CD14-positive monocyte (primary cell): ENCODE data around the gene DPH7. TPM values are rescaled to one million over a fixed set of nuclear protein-coding genes. Genes with fewer than 3 reads are reported as not detected.

Experiments used
- DNase-seq, 3 donors: peaks; one replicate each; pipeline ENCODE4 v3.0.0-alpha.2; 2011 to 2022
- H2AFZ ChIP-seq: 2 replicates; pipeline ENCODE4 v1.6.0; 2012; ENCODE audit warnings: mild to moderate bottlenecking, low read depth, low read length, inconsistent platforms; ENCODE audit not compliant: insufficient read depth, poor library complexity, severe bottlenecking
- H3K27ac ChIP-seq, 2 donors: 1 replicate in 1 of 2; 2 replicates in 1 of 2; pipeline ENCODE4 v1.5.1; 2012 to 2013; ENCODE audit warnings: low read length in 2 of 2, control low read depth in 1 of 2, inconsistent platforms in 1 of 2, low read depth in 1 of 2, mild to moderate bottlenecking in 1 of 2
- H3K27me3 ChIP-seq, 2 donors: one replicate each; pipeline versions ENCODE4 v1.6.0 to v1.6.1; 2011 to 2013; ENCODE audit warnings: low read length in 2 of 2; ENCODE audit not compliant: control insufficient read depth in 2 of 2, insufficient read depth in 2 of 2
- H3K36me3 ChIP-seq, 2 donors: replicated peaks in 1 of 2; 1 replicate in 1 of 2; 2 replicates in 1 of 2; pipeline versions ENCODE4 v1.5.1 to v1.6.1; 2012 to 2013; ENCODE audit warnings: low read length in 2 of 2, control low read depth in 1 of 2, inconsistent platforms in 1 of 2, mild to moderate bottlenecking in 1 of 2; ENCODE audit not compliant: insufficient read depth in 2 of 2, control insufficient read depth in 1 of 2
- H3K4me1 ChIP-seq, 2 donors: 1 replicate in 1 of 2; 2 replicates in 1 of 2; pipeline versions ENCODE4 v1.5.1 to v1.6.1; 2012 to 2013; ENCODE audit warnings: low read length in 2 of 2, control low read depth in 1 of 2, inconsistent platforms in 1 of 2, mild to moderate bottlenecking in 1 of 2, moderate library complexity in 1 of 2; ENCODE audit not compliant: insufficient read depth in 2 of 2, control insufficient read depth in 1 of 2
- H3K4me2 ChIP-seq: replicated peaks from 2 replicates; pipeline ENCODE3; 2012; ENCODE audit warnings: low read length, moderate library complexity, mild to moderate bottlenecking; ENCODE audit not compliant: poor library complexity, severe bottlenecking; ENCODE audit errors: extremely low read depth
- H3K4me3 ChIP-seq, 3 experiments: fragments of 200-600 bp in 1 of 3; sonication (generic) in 1 of 3; replicated peaks in 1 of 3; 1 replicate in 2 of 3; 2 replicates in 1 of 3; pipeline ENCODE4 v1.5.1; 2011 to 2013; ENCODE audit warnings: low read length in 3 of 3, mild to moderate bottlenecking in 3 of 3, control low read depth in 2 of 3, low read depth in 2 of 3, inconsistent platforms in 1 of 3, moderate library complexity in 1 of 3
- H3K79me2 ChIP-seq: 2 replicates; pipeline ENCODE4 v1.6.0; 2012; ENCODE audit warnings: mild to moderate bottlenecking, control low read depth, inconsistent platforms, low read length, moderate library complexity; ENCODE audit not compliant: insufficient read depth
- H3K9ac ChIP-seq: 2 replicates; pipeline ENCODE4 v1.6.0; 2017; ENCODE audit warnings: low read length, mild to moderate bottlenecking; ENCODE audit not compliant: insufficient read depth, poor library complexity, severe bottlenecking
- H3K9me3 ChIP-seq, 2 donors: replicated peaks in 1 of 2; 1 replicate in 1 of 2; 2 replicates in 1 of 2; pipeline versions ENCODE4 v1.5.1 to v1.6.1; 2012 to 2013; ENCODE audit warnings: low read length in 2 of 2, control low read depth in 1 of 2; ENCODE audit not compliant: control insufficient read depth in 1 of 2, insufficient read depth in 1 of 2
- H4K20me1 ChIP-seq: 2 replicates; pipeline ENCODE4 v1.6.0; 2012; ENCODE audit warnings: mild to moderate bottlenecking, low read length, control low read depth, moderate library complexity; ENCODE audit not compliant: insufficient read depth
- H3K27ac Mint-ChIP-seq, 7 donors: one replicate each; pipeline ENCODE4 v1.8.0; 2020; ENCODE audit warnings: mild to moderate bottlenecking in 7 of 7, mixed read lengths in 7 of 7, moderate library complexity in 6 of 7, inconsistent platforms in 2 of 7
- H3K27me3 Mint-ChIP-seq, 3 donors: one replicate each; pipeline ENCODE4 v1.8.0; 2021 to 2022; ENCODE audit warnings: low read depth in 3 of 3, mild to moderate bottlenecking in 3 of 3, mixed read lengths in 3 of 3, moderate library complexity in 3 of 3, inconsistent platforms in 1 of 3
- H3K36me3 Mint-ChIP-seq, 2 donors: one replicate each; pipeline ENCODE4 v1.8.0; 2020; ENCODE audit warnings: mixed read lengths in 2 of 2, inconsistent platforms in 1 of 2, mild to moderate bottlenecking in 1 of 2
- H3K4me1 Mint-ChIP-seq: one replicate; pipeline ENCODE4 v1.8.0; 2020; ENCODE audit warnings: mild to moderate bottlenecking, mixed read lengths
- H3K4me3 Mint-ChIP-seq, 2 donors: one replicate each; pipeline ENCODE4 v1.8.0; 2020; ENCODE audit warnings: mild to moderate bottlenecking in 2 of 2, mixed read lengths in 2 of 2, moderate library complexity in 1 of 2
- H3K9me3 Mint-ChIP-seq, 7 donors: one replicate each; pipeline ENCODE4 v1.8.0; 2020 to 2022; ENCODE audit warnings: mixed read lengths in 7 of 7, mild to moderate bottlenecking in 6 of 7, moderate library complexity in 6 of 7, inconsistent platforms in 2 of 7
- CTCF ChIP-seq: fragments of 200-600 bp; IDR thresholded peaks from one replicate; pipeline ENCODE4 v1.8.0; 2022; ENCODE audit warnings: antibody characterized with exemption, mild to moderate bottlenecking
- WGBS: methylation state at CpG from one replicate; pipeline ENCODE4 v1.1.5; 2013; ENCODE audit warnings: missing lambda C conversion rate; ENCODE audit not compliant: insufficient coverage; 5-methylcytosine and 5-hydroxymethylcytosine counted together
- intact Hi-C, 2 donors: fragments of 100-400 bp; cut with micrococcal nuclease; formaldehyde crosslinking; loops; one replicate each; pipeline versions ENCODE4 v1.15.0 to v1.15.1; 2023
- polyA plus RNA-seq, 3 donors: library from polyadenylated mRNA; depleted of rRNA in 1 of 3; unstranded in 2 of 3; stranded (reverse) in 1 of 3; fragments of 300-500 nt in 2 of 3; fragments of >200 nt in 1 of 3; fragmentation: Illumina TruSeq in 2 of 3; gene quantifications; 1 replicate in 2 of 3; 2 replicates in 1 of 3; pipeline ENCODE4 v1.2.3, GENCODE V29; 2012 to 2021

The DPH7 gene
- polyA plus RNA-seq, 3 donors: 13.1 to 45.6 (median 14.2) TPM

GRCh38 chr9:137589441-137590122 is 10.9 kb upstream of the DPH7 start:
- H3K27ac Mint-ChIP-seq: peak overlapping the region in 2 of 7 donors; percentile 5 to 71
- Histone ChIP-seq H2AFZ (peak overlapping the region; percentile 65), H3K4me1 (peaks cover 28 to 37% of the 10 kb centered on the region in 2 donors), H3K4me3 (peak overlapping the region; percentile 29 to 72 (median 31)), H3K27ac (no peak overlapping the region), H4K20me1 (peaks cover 8% of the 10 kb centered on the region), H3K4me2 (peak overlapping the region; percentile 83), H3K9ac (peak overlapping the region; percentile 59), H3K9me3 (no peaks in the 10 kb centered on the region), H3K36me3 (peaks cover 24 to 29% of the 10 kb centered on the region in 2 donors), H3K79me2 (peaks cover 16% of the 10 kb centered on the region), H3K27me3 (no peaks in the 10 kb centered on the region)
- H3K4me3 Mint-ChIP-seq: peak overlapping the region; percentile 79 to 87
- no peak for DNase-seq
- intact Hi-C loops: loop anchor here (2.0 kb wide), 2 partner anchors 15 to 17 kb away; partner anchors contain the start of gene ARRDC1 (in 1 of the 2)
- H3K36me3 Mint-ChIP-seq: peaks cover 30 to 38% of the 10 kb centered on the region in 2 donors
- 11% methylated on average over 58 of the region's 58 CpGs for WGBS
- peaks cover 0 to 4% (median 0%) of the 10 kb centered on the region in 3 donors for H3K27me3 Mint-ChIP-seq
- peaks cover 28% of the 10 kb centered on the region for H3K4me1 Mint-ChIP-seq
- peaks cover 0 to 2% (median 0%) of the 10 kb centered on the region in 7 donors for H3K9me3 Mint-ChIP-seq
- TF ChIP-seq CTCF: no peak

- peaks cover 28 to 37% of the 10 kb centered on the region in 2 donors for H3K4me1 ChIP-seq
- H3K9me3 Mint-ChIP-seq: peaks cover 0 to 2% (median 0%) of the 10 kb centered on the region in 7 donors
- intact Hi-C loops: loop anchor here in 1 of 2 donors (2.0 kb wide), 1 partner anchor 18 kb away; no protein-coding TSS in a partner anchor
- H4K20me1 ChIP-seq: peaks cover 8% of the 10 kb centered on the region
- H3K9me3 ChIP-seq: no peaks in the 10 kb centered on the region
- H3K36me3 Mint-ChIP-seq: peaks cover 30 to 42% of the 10 kb centered on the region in 2 donors
- peak overlapping the region; percentile 83 for H3K4me2 ChIP-seq
- H3K27me3 Mint-ChIP-seq: peaks cover 0 to 3% (median 0%) of the 10 kb centered on the region in 3 donors
- H3K4me1 Mint-ChIP-seq: peaks cover 28% of the 10 kb centered on the region
- peak overlapping the region in 1 of 2 donors; percentile 79 for H3K4me3 Mint-ChIP-seq
- H3K27ac ChIP-seq: no peak overlapping the region
- no peak overlapping the region for H3K27ac Mint-ChIP-seq
- H3K36me3 ChIP-seq: peaks cover 24 to 32% of the 10 kb centered on the region in 2 donors
- H3K27me3 ChIP-seq: no peaks in the 10 kb centered on the region
- no peak for DNase-seq
- no peak overlapping the region for H3K4me3 ChIP-seq
- peaks cover 16% of the 10 kb centered on the region for H3K79me2 ChIP-seq
- no peak overlapping the region for H2AFZ ChIP-seq
- 100% methylated on average over 3 of the region's 6 CpGs for WGBS
- no peak for TF ChIP-seq CTCF
- H3K9ac ChIP-seq: no peak overlapping the region
Measured at GRCh38 chr9:137588891-137589290, 10.2 kb upstream of the DPH7 start.
